GM19463 (cell line): ENCODE data around the gene HMGA1.
A peak's percentile ranks its signal among the peaks of the same experiment; 100 is the strongest.

ENCODE experiments used
- ATAC-seq: cut with Tn5 transposase; IDR thresholded peaks from one replicate; pipeline ENCODE4 v1.9.1; 2021; ENCODE audit warnings: mild to moderate bottlenecking, moderate library complexity; ENCODE audit not compliant: unreplicated experiment

Gene HMGA1

DNA sequence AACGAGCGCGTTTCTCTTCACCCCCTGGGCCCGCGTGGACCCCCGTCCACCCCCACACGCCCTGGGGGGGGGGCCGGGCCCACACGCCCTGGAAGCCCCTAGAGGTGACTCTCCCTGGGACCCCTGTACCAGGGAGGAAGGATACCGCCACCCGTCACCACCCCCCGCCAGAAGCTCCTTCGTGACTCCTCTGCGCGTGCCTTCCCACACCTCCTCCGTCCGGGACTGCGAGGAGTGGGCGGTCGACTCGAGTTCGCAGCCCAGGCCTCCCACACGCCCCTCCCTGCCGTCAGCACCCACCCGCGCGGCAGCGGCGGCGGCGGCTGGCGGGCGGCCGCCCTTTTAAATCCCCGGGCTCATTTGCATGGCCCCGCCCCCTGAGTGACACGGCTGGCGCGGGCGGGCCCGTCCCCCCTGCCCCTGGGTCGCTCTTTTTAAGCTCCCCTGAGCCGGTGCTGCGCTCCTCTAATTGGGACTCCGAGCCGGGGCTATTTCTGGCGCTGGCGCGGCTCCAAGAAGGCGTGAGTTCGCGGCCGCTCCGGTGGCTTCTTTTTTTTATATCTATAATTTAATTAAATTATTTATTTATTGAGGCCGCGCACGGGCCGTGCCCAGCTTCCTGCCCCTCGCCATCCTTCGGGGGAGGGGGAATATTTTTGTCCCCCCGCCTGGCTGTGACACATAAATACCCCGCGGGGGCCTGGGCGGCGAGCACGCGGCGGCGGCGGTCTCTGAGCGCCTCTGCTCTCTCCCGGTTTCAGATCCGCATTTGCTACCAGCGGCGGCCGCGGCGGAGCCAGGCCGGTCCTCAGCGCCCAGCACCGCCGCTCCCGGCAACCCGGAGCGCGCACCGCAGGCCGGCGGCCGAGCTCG is at the start of gene HMGA1:
Gene HMGA1, plus strand, starts transcription at position 431 of the 873 bp plus-strand sequence. CDS start 3,908 bp downstream, outside the sequence.
- peak; percentile 66 for ATAC-seq

- no peak for ATAC-seq
Observed at GRCh38 chr6:34189806-34190503, 46.7 kb upstream of the HMGA1 start.

- ATAC-seq: no peak
Observed at GRCh38 chr6:34190504-34191122, 46.1 kb upstream of the HMGA1 start.

DNA sequence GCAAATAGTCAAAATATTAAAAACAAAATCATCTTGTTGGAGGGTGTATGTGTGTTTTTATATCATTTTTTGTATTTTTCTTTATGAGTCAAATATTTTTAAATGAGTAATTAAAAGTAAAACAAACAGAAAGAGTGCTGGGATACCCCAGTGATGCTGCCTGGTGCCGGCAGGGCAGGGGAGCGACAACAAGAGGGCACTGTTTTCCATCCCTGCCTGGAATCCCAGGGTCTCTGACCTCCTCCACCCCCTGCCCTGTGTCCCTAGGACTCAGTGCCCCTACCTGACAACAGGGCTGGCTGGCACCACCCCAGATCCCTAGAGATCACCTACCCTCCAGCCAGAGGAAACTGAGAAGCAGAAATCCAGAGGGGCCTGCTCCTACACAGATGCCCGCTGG is 41.9 kb upstream of the HMGA1 start:
- no peak for ATAC-seq

GRCh38 chr6:34195726-34196115 is 41.0 kb upstream of the HMGA1 start:
- no peak for ATAC-seq

DNA sequence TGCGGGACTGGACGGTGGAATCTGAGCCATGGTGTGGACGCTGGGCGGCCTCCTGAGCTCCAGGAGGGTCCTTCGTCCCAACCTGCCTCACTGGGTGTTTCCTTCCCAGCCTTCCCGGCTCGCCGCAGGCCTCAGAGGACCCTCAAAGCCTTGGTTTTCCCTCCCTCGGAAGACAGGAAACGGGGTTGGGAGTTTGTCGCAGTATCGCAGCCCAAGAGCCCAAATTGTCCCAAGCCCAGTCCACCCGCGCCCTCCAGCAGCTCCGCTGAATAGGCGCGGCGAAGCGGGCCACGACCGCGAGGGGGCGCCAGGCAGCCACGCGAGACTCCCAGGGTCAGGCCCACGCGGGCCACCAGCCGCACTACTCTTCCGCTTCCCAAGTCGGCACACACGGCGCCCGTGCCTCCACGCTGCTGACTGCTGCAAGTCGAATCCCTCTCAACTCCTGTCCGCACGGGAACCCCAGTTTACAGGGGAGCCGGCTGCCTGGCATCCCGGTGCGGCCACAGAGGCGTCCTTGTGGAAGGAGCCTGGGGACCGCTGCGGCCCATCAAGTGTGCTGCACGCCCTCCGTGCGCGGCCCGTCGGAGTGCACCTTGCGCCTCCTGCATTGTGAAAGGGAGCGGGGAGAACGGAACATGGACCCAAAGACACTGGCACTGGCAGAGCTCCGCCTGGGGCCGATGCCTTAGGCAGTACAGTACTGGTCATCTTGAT is 40.4 kb upstream of the HMGA1 start:
- peak; percentile 77 for ATAC-seq

- ATAC-seq: no peak
Observed at GRCh38 chr6:34196833-34197195, 39.9 kb upstream of the HMGA1 start.

DNA sequence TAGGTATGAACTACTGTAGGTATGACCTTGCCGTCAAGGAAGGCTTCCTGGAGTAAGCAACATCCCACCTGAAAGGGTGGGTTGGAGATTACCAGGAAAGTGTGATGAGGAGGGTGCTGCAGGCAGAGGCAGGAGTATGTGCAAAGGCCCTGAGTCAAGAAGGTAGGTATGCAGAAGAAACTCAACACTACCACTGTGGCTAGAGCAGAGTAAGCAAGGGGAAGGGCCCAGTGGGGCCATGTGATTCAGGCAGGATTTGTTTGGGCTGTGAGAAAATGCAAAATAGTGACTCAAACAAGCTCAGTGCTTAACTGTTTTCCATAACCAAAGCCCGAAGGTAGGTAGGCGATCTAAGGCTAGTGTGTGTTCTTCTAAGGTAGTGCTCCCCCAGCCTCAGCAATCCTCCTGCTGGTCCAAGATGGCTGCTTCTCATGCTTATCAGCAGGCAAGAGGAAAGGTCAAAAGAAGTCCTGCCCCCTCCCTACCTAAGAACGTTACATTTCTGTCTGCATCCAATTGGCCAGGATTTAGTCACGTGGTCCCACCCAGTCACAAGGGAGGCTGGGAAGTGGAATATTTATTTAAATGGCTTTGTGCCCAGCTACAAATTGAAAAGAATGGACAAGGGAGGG is 36.2 kb upstream of the HMGA1 start:
- ATAC-seq: no peak

DNA sequence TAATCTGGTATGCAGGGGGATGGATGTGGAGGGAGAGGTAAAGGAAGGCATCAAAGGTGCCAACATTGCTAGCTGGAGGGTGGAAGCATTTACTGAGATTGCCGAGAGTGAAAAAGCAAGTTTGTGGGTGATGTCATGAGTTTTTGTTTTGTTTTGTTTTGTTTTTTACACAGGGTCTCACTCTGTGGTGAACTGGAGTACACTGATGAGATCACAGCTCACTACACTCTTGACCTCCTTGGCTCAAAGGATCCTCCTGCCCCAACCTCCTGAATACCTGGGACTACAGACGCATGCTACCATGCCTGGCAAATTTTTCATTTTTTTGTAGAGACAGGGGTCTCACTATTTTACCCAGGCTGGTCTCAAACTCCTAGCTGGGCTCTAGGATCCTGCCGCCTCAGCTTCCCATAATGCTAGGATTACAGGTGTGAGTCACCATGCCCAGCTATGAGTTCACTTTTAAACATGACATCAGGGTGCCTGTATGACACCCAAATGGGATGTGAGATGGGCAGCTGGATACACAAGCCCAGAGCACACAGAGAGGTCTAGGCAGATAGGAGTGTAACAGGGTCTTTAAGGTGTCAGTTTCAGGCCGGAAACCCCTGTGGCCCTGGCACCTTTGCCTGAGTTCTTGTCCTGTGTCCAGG is 35.1 kb upstream of the HMGA1 start:
- ATAC-seq: no peak

DNA sequence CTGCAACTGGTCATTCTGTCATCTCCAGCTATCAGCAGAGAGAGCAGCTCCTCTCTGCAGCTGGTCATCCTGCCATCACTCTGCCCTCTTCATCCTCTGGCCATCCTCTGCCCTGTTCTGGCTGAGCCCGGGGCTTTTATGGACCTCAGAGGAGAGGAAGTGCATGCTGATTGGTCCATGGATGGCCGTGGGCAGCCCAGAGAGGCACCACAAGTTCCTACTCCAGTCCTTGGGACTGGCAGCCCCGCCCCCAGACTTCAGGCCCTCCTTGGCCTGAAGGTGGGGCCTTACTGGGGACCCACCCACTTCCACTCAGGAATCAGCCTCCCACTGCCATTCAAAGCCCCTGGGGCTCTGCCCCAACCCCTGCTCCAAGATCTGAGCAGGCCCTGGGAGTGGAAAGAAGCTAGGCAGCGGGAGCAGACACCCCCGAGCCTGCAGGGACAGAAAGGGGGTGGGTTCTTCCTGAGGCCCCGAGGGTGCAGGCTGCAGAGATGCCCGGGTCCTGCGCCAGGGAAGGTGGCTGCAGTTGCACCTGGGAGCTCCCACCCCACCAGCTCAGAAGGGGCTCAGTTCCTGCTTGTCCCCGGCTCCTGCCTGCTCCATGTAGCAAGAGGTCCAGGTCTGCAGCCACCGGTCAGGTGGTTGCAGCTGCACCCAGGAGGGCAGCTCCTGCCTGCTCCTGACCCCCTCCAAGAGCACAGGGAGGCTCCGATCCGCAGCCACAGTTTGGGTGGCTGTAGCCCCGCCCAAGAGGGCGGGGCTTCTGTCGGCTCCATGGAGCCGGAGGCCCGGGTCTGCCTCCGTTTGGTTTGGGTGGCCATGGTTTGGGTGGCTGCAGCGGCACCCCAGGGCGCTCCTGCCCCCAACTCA is 34.1 kb upstream of the HMGA1 start:
- ATAC-seq: no peak

DNA sequence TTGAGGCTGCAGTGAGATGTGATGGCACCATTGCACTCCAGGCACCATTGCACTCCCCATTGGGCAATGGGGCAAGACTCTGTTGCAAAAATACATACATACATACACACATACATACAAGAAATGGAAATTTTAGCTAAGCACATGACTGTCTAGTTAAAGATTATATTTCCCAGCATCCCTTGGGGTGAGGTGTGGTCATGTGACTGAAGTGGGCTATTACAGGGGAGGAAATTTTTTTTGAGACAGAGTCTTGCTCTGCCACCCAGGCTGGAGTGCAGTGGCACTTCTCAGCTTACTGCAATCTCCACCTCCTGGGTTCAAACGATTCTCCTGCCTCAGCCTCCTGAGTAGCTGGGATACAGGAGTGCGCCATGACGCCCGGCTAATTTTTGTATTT is 32.0 kb upstream of the HMGA1 start:
- ATAC-seq: no peak

GRCh38 chr6:34205466-34205865 is 31.2 kb upstream of the HMGA1 start:
- no peak for ATAC-seq

- no peak for ATAC-seq
Observed at GRCh38 chr6:34205916-34206315, 30.8 kb upstream of the HMGA1 start.

GRCh38 chr6:34206726-34207125 is 29.9 kb upstream of the HMGA1 start:
- no peak for ATAC-seq

DNA sequence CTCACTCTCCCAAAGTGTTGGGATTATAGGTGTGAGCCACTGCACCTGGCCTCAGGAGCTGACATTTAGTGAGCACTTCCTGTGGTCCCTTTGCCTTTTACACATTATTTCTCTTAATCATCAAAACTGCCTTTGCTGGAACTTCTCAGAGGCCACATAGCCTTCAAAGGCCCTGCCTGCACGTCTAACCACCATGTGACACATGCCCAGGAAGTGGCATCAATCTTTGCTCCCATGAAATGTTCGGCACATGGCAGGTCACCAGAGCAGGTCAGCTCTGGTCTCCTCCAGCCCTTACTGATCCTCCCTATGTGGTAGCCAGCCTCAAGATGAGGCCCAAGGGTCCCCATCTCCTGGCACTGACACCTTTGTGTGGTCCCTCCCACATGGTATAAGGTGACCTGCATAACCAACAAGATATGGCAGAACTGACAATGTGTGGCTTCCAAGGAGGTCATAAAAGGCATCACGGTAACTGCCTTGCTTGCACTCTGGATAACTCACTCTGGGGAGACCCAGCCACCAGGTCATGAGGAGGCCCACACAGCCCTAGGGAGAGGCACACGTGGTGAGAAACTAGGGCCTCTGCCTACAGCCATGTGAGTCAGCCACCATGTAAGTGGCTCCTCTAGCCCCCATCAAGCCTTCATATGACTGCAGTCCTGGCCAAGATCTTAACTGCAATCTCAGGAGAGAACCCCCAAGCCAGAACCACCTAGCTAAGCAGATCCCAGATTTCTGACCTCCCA is 28.8 kb upstream of the HMGA1 start:
- no peak for ATAC-seq

GRCh38 chr6:34213772-34214171 is 22.9 kb upstream of the HMGA1 start:
- ATAC-seq: no peak

- ATAC-seq: no peak
Observed at GRCh38 chr6:34218691-34219090, 18.0 kb upstream of the HMGA1 start.

DNA sequence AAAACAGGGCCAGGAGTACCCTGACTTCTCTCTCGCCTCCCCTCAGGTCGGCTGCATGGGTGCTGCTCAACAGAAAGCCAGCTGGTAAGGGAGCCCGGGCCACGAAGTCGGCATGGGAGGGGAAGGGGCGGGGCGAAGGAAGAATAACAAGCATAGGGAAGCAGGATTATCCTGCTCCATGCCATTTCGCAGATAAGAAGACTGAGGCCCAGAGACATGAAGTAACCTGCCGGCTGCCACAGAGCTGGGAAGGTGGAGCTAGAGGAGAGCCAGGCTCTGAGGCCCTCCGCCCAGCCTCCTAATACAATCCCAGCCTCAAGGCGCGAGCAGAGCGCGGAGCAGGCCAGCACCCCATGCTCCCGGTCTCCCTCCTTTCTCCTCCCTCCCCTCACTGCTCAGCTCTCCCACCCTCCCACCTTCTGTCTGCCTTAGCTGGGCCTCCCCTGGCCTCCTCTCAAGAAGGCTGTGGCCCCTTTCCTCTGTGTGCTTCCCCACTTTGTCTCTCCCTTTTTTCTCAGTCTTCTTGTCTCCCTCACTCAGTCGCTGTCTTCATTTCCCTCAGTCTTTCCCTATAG is 13.2 kb upstream of the HMGA1 start:
- peak; percentile 15 for ATAC-seq
